Gastrocnemius medialis (tissue), 4 donors: ENCODE results near the gene SLC7A8.

Experiments used
- POLR2A ChIP-seq, 2 donors: fragments of 450-650 bp; IDR thresholded peaks; one replicate each; pipeline ENCODE4 v1.6.1; 2017; ENCODE audit warnings: antibody characterized with exemption in 2 of 2, mild to moderate bottlenecking in 2 of 2, moderate library complexity in 2 of 2
- TF ChIP-seq, protein P1 (sequence below), 5 experiments: fragments of 450-650 bp in 3 of 5; fragments of 200-600 bp in 2 of 5; sonication (generic) in 2 of 5; IDR thresholded peaks in 4 of 5; conservative IDR thresholded peaks in 1 of 5; 1 replicate in 4 of 5; 2 replicates in 1 of 5; pipeline ENCODE4 v1.5.1; 2016 to 2019; ENCODE audit warnings: antibody characterized with exemption in 5 of 5, mild to moderate bottlenecking in 3 of 5, moderate library complexity in 3 of 5

GRCh38 chr14:23101986-23102625, 81.4 kb downstream of the SLC7A8 start:
- TF ChIP-seq, protein P1, sequence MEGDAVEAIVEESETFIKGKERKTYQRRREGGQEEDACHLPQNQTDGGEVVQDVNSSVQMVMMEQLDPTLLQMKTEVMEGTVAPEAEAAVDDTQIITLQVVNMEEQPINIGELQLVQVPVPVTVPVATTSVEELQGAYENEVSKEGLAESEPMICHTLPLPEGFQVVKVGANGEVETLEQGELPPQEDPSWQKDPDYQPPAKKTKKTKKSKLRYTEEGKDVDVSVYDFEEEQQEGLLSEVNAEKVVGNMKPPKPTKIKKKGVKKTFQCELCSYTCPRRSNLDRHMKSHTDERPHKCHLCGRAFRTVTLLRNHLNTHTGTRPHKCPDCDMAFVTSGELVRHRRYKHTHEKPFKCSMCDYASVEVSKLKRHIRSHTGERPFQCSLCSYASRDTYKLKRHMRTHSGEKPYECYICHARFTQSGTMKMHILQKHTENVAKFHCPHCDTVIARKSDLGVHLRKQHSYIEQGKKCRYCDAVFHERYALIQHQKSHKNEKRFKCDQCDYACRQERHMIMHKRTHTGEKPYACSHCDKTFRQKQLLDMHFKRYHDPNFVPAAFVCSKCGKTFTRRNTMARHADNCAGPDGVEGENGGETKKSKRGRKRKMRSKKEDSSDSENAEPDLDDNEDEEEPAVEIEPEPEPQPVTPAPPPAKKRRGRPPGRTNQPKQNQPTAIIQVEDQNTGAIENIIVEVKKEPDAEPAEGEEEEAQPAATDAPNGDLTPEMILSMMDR (IDR thresholded peaks at IDR 0.05 in 4 of 5, conservative IDR thresholded peaks at IDR 0.05 in 1 of 5), result no peak
- no peak for TF ChIP-seq POLR2A (IDR thresholded peaks at IDR 0.05)
